NCI-H526 (cell line): ENCODE data around the gene MAP3K12.
A peak's percentile ranks its signal among the peaks of the same experiment; 100 is the strongest.
"Not testable (repeated sequence)": the region's sequence is repeated elsewhere in the genome, so short reads cannot be mapped to it uniquely, and the experiment has no call there.

ENCODE experiments used
- DNase-seq, 2 experiments: peaks; one replicate each; lab custom pipeline; 2025; lab: John Stamatoyannopoulos, UW

MAP3K12 gene, protein sequence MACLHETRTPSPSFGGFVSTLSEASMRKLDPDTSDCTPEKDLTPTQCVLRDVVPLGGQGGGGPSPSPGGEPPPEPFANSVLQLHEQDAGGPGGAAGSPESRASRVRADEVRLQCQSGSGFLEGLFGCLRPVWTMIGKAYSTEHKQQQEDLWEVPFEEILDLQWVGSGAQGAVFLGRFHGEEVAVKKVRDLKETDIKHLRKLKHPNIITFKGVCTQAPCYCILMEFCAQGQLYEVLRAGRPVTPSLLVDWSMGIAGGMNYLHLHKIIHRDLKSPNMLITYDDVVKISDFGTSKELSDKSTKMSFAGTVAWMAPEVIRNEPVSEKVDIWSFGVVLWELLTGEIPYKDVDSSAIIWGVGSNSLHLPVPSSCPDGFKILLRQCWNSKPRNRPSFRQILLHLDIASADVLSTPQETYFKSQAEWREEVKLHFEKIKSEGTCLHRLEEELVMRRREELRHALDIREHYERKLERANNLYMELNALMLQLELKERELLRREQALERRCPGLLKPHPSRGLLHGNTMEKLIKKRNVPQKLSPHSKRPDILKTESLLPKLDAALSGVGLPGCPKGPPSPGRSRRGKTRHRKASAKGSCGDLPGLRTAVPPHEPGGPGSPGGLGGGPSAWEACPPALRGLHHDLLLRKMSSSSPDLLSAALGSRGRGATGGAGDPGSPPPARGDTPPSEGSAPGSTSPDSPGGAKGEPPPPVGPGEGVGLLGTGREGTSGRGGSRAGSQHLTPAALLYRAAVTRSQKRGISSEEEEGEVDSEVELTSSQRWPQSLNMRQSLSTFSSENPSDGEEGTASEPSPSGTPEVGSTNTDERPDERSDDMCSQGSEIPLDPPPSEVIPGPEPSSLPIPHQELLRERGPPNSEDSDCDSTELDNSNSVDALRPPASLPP

DNA sequence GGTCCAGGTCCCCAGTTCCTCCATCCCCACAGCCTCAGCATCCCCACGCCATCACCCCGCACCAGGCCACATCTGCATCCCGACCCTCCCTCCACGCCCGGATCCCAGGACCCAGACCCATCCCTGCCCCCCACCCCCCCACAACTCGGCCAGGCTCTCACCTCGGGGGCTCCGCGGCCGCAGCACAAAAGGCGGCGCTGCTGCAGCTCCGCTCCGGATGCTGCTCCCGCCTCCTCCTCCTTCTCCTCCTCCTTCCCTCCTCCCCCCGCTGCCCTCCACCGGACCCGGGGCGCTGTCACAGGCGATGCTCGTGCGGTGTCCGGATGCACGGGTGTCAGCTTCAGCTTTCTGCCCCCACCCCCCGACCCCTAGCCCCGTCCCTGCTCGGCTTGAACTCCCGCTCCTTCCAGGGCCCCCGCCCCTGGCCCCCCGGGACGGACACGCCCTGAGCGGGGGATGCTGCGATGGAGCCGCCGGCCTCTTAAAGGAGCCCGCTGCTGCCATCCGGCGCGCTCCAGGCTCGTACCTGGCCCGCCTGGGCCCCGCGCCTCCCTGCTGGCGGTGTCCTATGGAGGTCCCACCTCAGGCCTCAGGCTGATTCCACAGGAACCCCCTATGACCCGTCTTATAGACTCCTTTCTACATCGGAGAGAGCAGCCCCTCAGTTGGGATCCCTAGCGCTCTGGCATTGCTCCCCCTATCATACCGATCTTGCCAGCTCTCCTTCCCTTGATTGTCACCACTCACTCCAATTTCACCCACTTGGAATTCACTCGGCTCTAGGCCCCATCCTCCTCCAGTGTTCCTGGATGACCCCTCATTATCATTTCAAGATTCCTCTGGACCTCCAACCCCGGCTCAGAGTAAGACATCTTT is at the start of gene MAP3K12:
Gene MAP3K12, minus strand, starts transcription at position 193 of the 876 bp plus-strand sequence. CDS start 12,067 bp downstream, outside the sequence.
- DNase-seq = peak in 1 of 2 experiments; percentile 75

DNA sequence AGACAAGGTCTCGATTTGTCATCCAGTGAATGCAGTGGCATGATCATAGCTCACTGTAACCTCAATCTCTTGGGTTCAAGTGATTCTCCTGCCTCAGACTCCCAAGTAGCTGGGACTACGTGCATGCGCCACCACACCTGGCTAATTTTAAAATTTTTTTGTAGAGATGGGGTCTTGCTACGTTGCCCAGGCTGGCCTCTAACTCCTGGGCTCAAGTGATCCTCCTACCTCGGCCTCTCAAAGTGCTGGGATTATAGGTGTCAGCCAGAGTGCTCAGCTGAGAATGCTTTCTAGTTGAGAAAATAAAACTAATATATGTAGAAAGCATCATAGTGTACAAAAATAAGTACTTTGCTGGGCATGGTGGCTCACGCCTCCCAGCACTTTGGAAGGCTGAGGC is 49.1 kb upstream of the MAP3K12 start:
- DNase-seq = not testable (repeated sequence)

GRCh38 chr12:53543539-53543938 is 44.3 kb upstream of the MAP3K12 start:
- DNase-seq = peak; percentile 42 to 66

DNA sequence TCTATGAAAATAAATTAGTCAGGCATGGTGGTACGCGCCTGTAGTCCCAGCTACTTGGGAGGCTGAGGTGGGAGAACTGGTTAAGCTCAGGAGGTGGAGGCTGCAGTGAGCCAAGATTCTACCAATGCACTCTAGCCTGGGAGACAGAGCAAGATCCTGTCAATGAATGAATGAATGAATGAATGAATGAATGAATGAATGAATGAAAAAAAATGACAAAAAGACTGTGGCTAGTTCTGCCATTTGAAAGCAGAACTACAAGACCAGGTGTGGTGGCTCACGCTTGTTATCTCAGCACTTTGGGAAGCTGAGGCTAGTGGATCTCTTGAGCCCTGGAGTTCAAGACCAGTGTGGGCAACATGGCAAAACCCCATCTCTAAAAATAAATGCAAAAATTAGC is 40.3 kb upstream of the MAP3K12 start:
- no peak for DNase-seq

- DNase-seq = peak; percentile 44 to 57
These were observed 39.0 kb upstream of the MAP3K12 start for GRCh38 chr12:53538209-53538689.

DNA sequence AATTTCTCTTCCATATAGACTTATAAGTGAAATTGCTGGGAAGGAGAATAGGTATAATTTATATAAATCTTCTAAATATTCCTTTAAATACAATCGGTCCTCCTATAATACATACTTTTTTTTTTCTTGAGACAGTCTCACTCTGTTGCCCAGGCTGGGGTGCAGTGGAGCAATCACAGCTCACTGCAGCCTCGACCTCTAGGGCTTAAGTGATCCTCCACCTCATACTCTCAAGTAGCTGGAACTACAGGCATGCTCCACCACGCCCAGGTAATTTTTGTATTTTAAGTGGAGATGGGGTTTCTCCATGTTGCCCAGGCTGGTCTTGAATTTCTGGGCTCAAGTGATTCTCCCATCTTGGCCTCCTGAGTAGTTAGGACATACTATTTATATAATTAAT is 37.7 kb upstream of the MAP3K12 start:
- no peak for DNase-seq

GRCh38 chr12:53533471-53533870 is 34.2 kb upstream of the MAP3K12 start:
- DNase-seq = no peak

DNA sequence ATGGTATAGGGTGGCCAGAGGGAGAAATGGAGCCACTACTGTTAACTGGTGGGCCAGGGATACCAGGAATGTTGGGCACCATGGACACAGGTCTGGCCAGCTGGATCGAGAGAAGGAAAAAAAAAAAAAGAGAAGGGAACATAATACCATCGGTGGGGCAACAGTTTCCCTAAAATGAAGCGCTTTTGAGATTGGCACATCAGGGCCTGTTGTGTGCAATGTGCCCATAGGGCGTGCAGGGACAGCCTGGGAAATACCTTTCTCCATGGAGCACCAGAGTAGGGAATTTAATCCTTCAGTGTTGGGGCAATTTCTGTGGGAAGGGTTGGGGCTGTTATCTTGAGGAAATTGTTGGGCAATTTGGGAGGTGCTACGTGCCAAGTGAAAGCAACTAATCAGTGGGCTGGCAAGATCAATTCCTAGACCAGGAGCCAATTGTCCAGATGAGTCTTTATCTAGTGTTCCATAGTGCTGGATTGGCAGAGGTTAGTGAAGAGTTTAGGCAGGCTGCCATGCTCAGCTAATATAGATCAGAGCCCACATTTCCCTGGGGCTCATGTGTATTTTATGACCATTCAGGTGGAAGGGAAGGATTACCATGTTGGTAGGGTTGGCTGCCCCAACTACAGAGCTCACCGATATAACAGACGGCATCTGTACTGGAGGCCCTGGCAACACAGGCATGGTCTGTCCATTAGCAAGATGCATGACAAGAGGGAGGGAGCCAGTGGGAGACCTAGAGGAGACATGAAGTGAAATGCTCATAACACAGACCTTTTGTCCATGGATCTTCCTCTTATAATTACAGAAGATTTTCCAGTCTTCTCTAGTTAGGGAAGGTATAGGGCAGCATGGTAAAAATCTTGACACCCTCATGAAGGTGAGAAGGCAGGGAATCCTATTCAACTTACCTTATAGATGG is 33.5 kb upstream of the MAP3K12 start:
- no peak for DNase-seq

DNA sequence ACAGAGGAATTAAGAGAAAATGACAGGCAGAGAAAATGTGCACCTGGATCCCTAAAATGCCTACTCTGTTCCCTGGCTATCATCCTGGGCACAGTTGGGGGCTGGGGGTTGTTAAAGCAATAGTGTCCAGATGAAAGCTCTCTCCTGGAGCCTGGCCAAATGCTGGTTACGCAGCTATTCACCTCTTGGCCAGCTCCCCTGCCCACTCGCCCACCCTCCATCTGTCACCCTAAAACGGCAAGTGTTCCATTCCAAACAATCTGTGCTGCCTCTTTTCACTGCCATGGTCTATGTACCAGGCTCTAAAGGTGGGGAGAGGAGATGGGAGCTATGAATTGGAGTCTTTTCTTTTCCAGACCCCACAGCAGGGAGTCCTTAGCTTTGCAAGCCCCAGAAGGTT is 32.8 kb upstream of the MAP3K12 start:
- DNase-seq = no peak

GRCh38 chr12:53530920-53531319 is 31.7 kb upstream of the MAP3K12 start:
- DNase-seq = no peak

GRCh38 chr12:53530061-53530460 is 30.8 kb upstream of the MAP3K12 start:
- DNase-seq = no peak

GRCh38 chr12:53524476-53524875 is 25.2 kb upstream of the MAP3K12 start:
- DNase-seq = no peak

DNA sequence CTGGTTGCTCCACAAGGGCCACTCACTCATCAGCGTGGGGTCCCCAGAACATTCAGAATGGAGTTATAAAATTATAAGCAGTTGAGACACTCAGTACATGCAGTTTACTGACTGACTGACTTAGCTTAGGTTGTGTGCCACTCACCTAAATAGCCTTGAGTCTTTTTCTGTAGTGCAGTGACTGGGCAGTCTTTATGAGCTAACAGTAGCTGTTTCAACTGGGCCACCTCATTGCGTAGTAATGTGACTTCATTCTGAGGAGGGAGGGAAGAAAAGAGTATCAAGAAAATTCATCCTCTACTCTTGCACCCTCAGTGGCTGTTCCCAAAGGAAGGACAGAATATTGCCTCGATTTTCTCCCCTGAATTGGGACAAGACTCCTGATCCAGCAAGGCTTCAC is 23.9 kb upstream of the MAP3K12 start:
- DNase-seq = no peak

DNA sequence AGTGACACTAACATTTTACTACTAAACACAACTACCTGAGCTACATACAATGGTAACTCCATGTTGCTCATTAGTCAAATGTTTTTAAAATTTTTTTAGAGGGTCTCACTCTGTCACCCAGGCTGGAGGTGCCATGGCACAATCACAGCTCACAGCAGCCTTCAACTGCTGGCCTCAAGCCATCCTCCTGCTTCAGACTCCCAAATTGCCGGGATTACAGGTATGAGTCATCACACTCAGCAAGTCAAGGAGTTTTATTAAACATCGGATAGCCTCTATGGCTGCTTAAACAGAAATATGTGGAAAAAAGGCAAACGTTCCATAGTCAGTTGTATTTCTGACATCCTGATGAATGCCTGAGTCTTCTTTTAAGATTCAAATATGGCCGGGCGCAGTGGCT is 19.1 kb upstream of the MAP3K12 start:
- no peak for DNase-seq

DNA sequence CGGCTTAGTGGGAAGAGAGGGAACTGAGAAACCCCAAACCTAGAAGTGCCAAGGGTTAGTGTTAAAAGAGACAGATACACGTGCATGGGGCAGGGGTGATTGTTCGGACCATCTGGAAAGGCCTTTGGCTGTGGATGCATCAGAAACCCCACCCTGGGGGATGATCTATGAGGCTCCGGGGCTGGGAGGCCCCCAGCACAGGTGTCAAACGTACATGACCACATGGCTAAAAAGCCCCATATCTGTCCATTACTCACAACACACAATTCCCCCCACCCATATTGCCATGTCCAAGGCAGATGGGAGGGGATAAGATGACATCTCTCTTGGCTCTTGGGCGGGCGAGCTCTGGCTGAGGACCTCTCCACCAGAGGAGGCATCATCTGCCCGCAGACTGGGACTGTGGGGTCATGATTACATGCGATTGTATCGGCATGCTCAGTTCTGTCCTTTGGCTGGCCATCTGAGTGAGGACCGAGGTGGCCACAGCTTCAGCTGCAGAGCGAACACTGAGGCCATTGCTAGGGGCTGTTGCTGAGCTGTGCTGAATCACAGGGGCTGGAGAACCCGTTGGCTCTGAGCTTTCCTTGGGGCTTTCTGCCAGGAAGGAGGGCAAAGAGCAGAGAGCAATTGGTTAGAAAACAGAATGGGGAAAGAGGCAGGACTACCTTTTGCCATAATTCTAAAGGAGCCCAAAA is 17.6 kb upstream of the MAP3K12 start:
- DNase-seq = no peak

- DNase-seq = no peak
These were observed 16.0 kb upstream of the MAP3K12 start for GRCh38 chr12:53515291-53515680.

DNA sequence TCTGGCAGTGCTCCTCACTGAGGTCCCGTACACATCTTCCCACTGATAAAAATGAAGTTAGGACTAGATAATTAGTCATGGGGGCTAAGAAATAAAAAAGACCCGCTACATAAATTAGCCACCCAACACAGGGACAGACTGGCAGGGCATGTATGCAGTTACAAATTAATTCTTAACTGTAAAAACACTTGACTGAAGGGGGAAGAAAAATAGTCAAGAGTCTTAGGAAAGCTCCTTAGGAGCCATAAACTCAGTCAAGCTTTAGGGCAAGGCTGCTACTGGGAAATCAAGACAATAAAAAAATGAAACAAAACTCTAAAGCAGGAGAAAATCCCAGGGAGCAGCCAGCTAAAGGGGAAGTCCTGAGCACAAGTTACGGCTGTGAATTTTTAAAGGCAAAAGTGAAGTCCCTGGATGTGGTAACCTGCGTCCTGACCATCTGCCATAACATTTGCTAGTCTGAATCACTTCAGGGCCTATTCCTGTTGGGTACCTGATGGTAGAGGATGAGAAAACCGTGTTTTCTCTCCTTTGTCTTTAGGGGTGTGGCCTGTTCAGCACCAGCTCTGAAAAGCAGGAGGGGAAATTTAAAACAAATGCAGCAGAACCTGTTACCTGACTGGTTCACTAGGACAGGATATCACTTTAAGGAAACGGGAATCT is 15.5 kb upstream of the MAP3K12 start:
- no peak for DNase-seq

DNA sequence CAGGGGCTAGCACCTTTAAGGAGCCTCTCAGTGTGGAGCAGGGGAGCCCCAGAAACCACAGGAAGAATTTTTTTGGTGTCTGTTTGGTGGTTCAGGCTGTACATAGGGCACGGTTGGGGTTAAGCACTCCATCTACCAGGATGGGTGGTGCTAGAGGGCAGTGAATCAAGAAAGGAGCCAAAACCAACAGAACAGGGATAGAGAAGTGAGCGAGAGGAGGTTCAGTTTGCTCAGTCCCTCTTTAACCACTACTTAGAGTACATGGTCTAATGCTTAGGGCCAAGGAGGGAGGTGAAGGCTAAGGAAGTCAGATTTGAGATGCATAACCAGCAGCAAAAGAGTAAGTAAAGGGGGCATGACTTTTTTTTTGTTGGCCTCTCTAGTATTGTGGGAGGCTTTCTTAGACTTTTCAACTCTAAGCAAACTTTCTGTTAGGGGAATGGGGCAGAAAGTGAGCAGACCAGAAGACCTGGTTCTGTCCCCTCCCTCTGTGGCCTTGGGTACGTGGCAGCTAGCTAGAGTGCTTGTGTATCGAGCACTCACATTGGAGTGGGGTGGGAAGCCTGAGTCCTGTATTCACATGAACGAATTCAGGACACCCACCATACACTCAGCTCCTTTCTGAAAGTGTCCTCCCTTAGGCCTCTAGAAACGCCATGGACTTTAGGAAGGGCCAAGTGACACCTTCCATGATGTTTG is 14.6 kb upstream of the MAP3K12 start:
- no peak for DNase-seq
